Measurements from ENCODE around the gene ETDA. TPM values are rescaled to one million over a fixed set of nuclear protein-coding genes. Genes with fewer than 3 reads are reported as not detected.

Gene ETDA
- total RNA-seq, 3 donors from 2014 or later (not counting 1 experiment from before 2014, with no cell fraction given): not detected

- intact Hi-C loops (cut with micrococcal nuclease): no loop called here
- peak overlapping the region; percentile 51 for H3K27ac ChIP-seq (ENCODE audit: low read length)
Measured at GRCh38 chrX:135295238-135295943, 43.5 kb downstream of the ETDA start.

DNA sequence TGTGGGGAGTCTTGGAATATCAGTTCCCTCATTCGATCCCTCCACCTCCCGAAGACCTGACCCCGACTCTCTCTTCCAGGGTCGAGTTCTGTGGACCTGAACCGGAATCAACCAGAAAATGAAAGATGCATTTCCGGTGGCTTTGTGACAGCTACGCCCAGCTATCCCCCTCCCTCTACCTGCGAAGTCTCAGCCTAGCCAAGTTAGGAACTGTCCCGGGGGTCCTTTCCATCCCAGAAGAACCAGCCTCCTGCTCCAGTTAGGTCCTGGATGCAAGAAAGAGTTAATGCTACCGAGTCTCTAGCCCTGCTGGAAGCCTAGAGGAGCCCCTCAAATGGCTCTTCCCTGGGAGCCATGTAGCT is 44.1 kb downstream of the ETDA start:
- Mint-ChIP-seq H3K4me3 (peak overlapping the region; percentile 87), H3K4me1 (peaks cover 11 to 19% of the 10 kb centered on the region in 2 donors), H3K27ac (peak overlapping the region; percentile 72 to 89), H3K9me3 (peaks cover 0 to 2% of the 10 kb centered on the region in 2 donors), H3K27me3 (ENCODE audit: low read depth in 2 of 2) (peaks cover 0 to 8% of the 10 kb centered on the region in 2 donors), H3K36me3 (no peaks in the 10 kb centered on the region)
- no peak for TF ChIP-seq CTCF (IDR thresholded peaks at IDR 0.05)
- Histone ChIP-seq H3K27ac (ENCODE audit: low read length) (peak overlapping the region; percentile 51), H3K36me3 (ENCODE audit: control insufficient read depth, insufficient read depth, low read length) (peaks cover 2% of the 10 kb centered on the region), H3K9me3 (ENCODE audit: control insufficient read depth, insufficient read depth, low read length) (no peaks in the 10 kb centered on the region), H3K4me1 (ENCODE audit: control insufficient read depth, insufficient read depth, low read length) (peaks cover 10% of the 10 kb centered on the region), H3K4me3 (ENCODE audit: low read length) (peak overlapping the region; percentile 69), H3K27me3 (ENCODE audit: control insufficient read depth, insufficient read depth, low read length) (no peaks in the 10 kb centered on the region)
- ATAC-seq (peak; percentile 54 to 65 (median 54)), DNase-seq (no peak)
- 4% methylated on average over 10 of the region's 10 CpGs for WGBS (ENCODE audit: insufficient coverage)
- intact Hi-C loops (cut with micrococcal nuclease): no loop called here

More at GRCh38 chrX:135295238-135295943, 43.5 kb downstream of the ETDA start:
- Histone ChIP-seq H3K9me3 (ENCODE audit: control insufficient read depth, insufficient read depth, low read length) (no peaks in the 10 kb centered on the region), H3K4me1 (ENCODE audit: control insufficient read depth, insufficient read depth, low read length) (peaks cover 10% of the 10 kb centered on the region), H3K36me3 (ENCODE audit: control insufficient read depth, insufficient read depth, low read length) (peaks cover 2% of the 10 kb centered on the region), H3K4me3 (ENCODE audit: low read length) (peak overlapping the region; percentile 69), H3K27me3 (ENCODE audit: control insufficient read depth, insufficient read depth, low read length) (no peaks in the 10 kb centered on the region)
- 4% methylated on average over 16 of the region's 26 CpGs for WGBS (ENCODE audit: insufficient coverage)
- peak; percentile 24 to 74 for DNase-seq
- H3K27me3 Mint-ChIP-seq (ENCODE audit: low read depth in 2 of 2): peaks cover 0 to 8% of the 10 kb centered on the region in 2 donors
- ATAC-seq: peak; percentile 87 to 97 (median 97)
- peak overlapping the region; percentile 87 for H3K4me3 Mint-ChIP-seq
- H3K4me1 Mint-ChIP-seq: peaks cover 11 to 19% of the 10 kb centered on the region in 2 donors
- H3K27ac Mint-ChIP-seq: peak overlapping the region; percentile 72 to 89
- H3K36me3 Mint-ChIP-seq: no peaks in the 10 kb centered on the region
- H3K9me3 Mint-ChIP-seq: peaks cover 0 to 2% of the 10 kb centered on the region in 2 donors
- TF ChIP-seq CTCF (IDR thresholded peaks at IDR 0.05): no peak

DNA sequence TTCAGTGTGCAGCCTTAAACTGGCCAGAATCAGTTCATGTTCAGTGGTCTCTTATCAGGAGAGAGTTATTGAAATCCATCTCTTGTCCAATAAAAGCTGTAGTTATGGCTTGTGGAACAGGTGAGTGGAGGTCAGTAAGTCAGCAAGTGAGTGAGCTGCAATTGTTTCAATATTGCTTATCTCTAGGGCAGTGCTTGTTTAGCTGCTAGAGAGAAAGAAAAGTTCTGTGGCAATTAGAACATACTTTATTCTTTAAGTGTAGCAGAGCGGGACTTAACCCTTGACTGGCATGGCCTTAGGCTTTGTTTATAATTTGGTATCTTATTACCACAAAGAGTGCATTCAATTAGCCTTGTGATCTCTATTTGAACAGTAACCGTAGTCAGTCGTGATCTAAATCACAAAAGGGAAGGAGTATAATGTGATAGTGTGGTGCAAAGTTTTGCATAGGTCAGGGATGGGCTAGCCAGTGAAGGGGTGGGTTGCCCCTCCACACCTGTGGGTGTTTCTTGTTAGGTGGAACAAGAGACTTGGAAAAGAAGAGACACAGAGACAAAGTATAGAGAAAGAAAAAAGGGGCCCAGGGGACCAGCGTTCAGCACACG is 50.5 kb downstream of the ETDA start:
- DNase-seq: no peak
- ATAC-seq: no peak
- no peaks in the 10 kb centered on the region for H3K9me3 Mint-ChIP-seq
- H3K27ac Mint-ChIP-seq: no peak overlapping the region
- intact Hi-C loops (cut with micrococcal nuclease): no loop called here
- no peaks in the 10 kb centered on the region for H3K4me1 Mint-ChIP-seq
- no peak for TF ChIP-seq CTCF (IDR thresholded peaks at IDR 0.05)
- no peaks in the 10 kb centered on the region for H3K9me3 ChIP-seq (ENCODE audit: control insufficient read depth, insufficient read depth, low read length)
- H3K4me1 ChIP-seq (ENCODE audit: control insufficient read depth, insufficient read depth, low read length): no peaks in the 10 kb centered on the region
- H3K36me3 Mint-ChIP-seq: no peaks in the 10 kb centered on the region
- whole genome bisulfite sequencing (ENCODE audit: insufficient coverage): 100% methylated on average over 5 of the region's 5 CpGs
- no peak overlapping the region for H3K27ac ChIP-seq (ENCODE audit: low read length)
- H3K27me3 Mint-ChIP-seq (ENCODE audit: low read depth in 2 of 2): peaks cover 0 to 8% of the 10 kb centered on the region in 2 donors
- no peak overlapping the region for H3K4me3 ChIP-seq (ENCODE audit: low read length)
- H3K4me3 Mint-ChIP-seq: no peak overlapping the region
- H3K27me3 ChIP-seq (ENCODE audit: control insufficient read depth, insufficient read depth, low read length): no peaks in the 10 kb centered on the region
- no peaks in the 10 kb centered on the region for H3K36me3 ChIP-seq (ENCODE audit: control insufficient read depth, insufficient read depth, low read length)

Other genes starting within 250 kb of the ETDA start
- gene RTL8B, start 229.5 kb upstream of the ETDA start, total RNA-seq: not detected
- 10 to 100 TPM; 14.8 to 19.4 (median 17.2) TPM for gene RTL8C, start 219.7 kb upstream of the ETDA start, total RNA-seq
- 10 to 100 TPM in 2 of 3 donors, 1 to 10 TPM in 1; 9.3 to 10.1 (median 10.1) TPM for gene RTL8A, start 199.9 kb upstream of the ETDA start, total RNA-seq
- gene SMIM10L2B, start 153.3 kb upstream of the ETDA start, total RNA-seq: under 1 TPM; 0.18 to 0.30 (median 0.21) TPM
- gene ETDB, start 131.5 kb upstream of the ETDA start, total RNA-seq: not detected
- not detected for gene CT55, start 80.7 kb upstream of the ETDA start, total RNA-seq
- not detected for gene ETDC, start 57.4 kb downstream of the ETDA start, total RNA-seq
- gene ZNF75D, start 92.0 kb downstream of the ETDA start, total RNA-seq: 10 to 100 TPM in 2 of 3 donors, 1 to 10 TPM in 1; 9.3 to 13.8 (median 11.2) TPM
- gene ZNF449, start 92.7 kb downstream of the ETDA start, total RNA-seq: 1 to 10 TPM; 3.2 to 5.3 (median 3.7) TPM
- under 1 TPM; 0.08 to 0.27 (median 0.14) TPM for gene SMIM10L2A, start 169.9 kb downstream of the ETDA start, total RNA-seq